HepG2 (cell line): Measurements from ENCODE around the gene ADGRG6. TPM values are rescaled to one million over a fixed set of nuclear protein-coding genes. Genes with fewer than 3 reads are reported as not detected.
A peak's percentile ranks its signal among the peaks of the same experiment; 100 is the strongest.

ENCODE experiments used
- ATAC-seq: fragments of 200-7000 bp; cut with Tn5 transposase; 3 replicates; pipeline ENCODE4 v1.9.1; 2020; ENCODE audit warnings: mild to moderate bottlenecking, moderate library complexity
- BruUV-seq: library from RNA; stranded (reverse); fragments of 400-500 nt; replicated peaks from 2 replicates; lab custom pipeline; 2021; lab: Mats Ljungman, UMichigan
- CTCF ChIA-PET: fragments of 300-600 bp; formaldehyde crosslinking; extraction: SDS; loops from one replicate; lab custom pipeline; 2021; ENCODE audit warnings: low total read pairs, inconsistent platforms, low intra/inter-chr PET ratio; lab: Yijun Ruan, JAX
- POLR2A ChIA-PET: fragments of 350-600 bp; sonication (Branson Sonifier 250); formaldehyde crosslinking; loops from one replicate; lab custom pipeline; 2020; ENCODE audit warnings: antibody characterized with exemption, inconsistent platforms; lab: Yijun Ruan, JAX
- DNase-seq: peaks from one replicate; pipeline ENCODE4 v3.0.0-alpha.2; 2015; ENCODE audit warnings: low spot score
- FAIRE-seq: peaks from 3 replicates; lab custom pipeline; 2011; peaks lifted over from hg19 to GRCh38; lab: Jason Lieb, UNC
- H2AFZ ChIP-seq: one replicate; pipeline ENCODE4 v1.6.1; 2011; ENCODE audit warnings: low read length, inconsistent platforms
- H3K27ac ChIP-seq: fragments of 300-600 bp; 3 replicates; pipeline ENCODE4 v1.8.0; 2011; ENCODE audit warnings: mixed run types, mild to moderate bottlenecking, mixed read lengths, low read length, inconsistent platforms; ENCODE audit not compliant: insufficient read depth; ENCODE audit errors: extremely low read length
- H3K27me3 ChIP-seq, 2 experiments: fragments of 200-600 bp in 1 of 2; 2 replicates in 1 of 2; 3 replicates in 1 of 2; pipeline versions ENCODE4 v1.6.0 to v1.8.0; 2011; ENCODE audit warnings: low read length in 2 of 2, mild to moderate bottlenecking in 2 of 2, moderate library complexity in 2 of 2, inconsistent platforms in 1 of 2; ENCODE audit not compliant: insufficient read depth in 2 of 2, control insufficient read depth in 1 of 2
- H3K36me3 ChIP-seq, 2 experiments: fragments of 200-600 bp in 1 of 2; replicated peaks in 1 of 2; 2 replicates in 1 of 2; 3 replicates in 1 of 2; pipeline versions ENCODE4 v1.5.1 to v1.8.0; 2011; ENCODE audit warnings: low read length in 2 of 2, inconsistent platforms in 1 of 2; ENCODE audit not compliant: insufficient read depth in 2 of 2, control insufficient read depth in 1 of 2
- H3K4me1 ChIP-seq: 2 replicates; pipeline ENCODE4 v1.5.1; 2012; ENCODE audit warnings: low read length, inconsistent platforms; ENCODE audit not compliant: insufficient read depth
- H3K4me2 ChIP-seq: 2 replicates; pipeline ENCODE4 v1.6.0; 2011; ENCODE audit warnings: low read depth, low read length, inconsistent platforms
- H3K4me3 ChIP-seq, 3 experiments: fragments of 200-600 bp in 1 of 3; sonication (generic), shearing (Covaris generic) in 1 of 3; replicated peaks in 1 of 3; 2 replicates each; pipeline ENCODE4 v1.5.1; 2011 to 2016; ENCODE audit warnings: low read length in 3 of 3, inconsistent platforms in 2 of 3, low read depth in 2 of 3, mild to moderate bottlenecking in 2 of 3, control low read depth in 1 of 3, mixed read lengths in 1 of 3; ENCODE audit not compliant: insufficient read depth in 1 of 3
- H3K79me2 ChIP-seq: one replicate; pipeline ENCODE4 v1.6.1; 2011; ENCODE audit warnings: low read length, inconsistent platforms; ENCODE audit not compliant: insufficient read depth
- H3K9ac ChIP-seq: 2 replicates; pipeline ENCODE4 v1.6.0; 2011; ENCODE audit warnings: mild to moderate bottlenecking, low read depth, low read length, inconsistent platforms; ENCODE audit not compliant: insufficient read depth
- H3K9me3 ChIP-seq: 2 replicates; pipeline ENCODE4 v1.5.1; 2012; ENCODE audit warnings: mild to moderate bottlenecking, low read length
- H4K20me1 ChIP-seq: 2 replicates; pipeline ENCODE4 v1.6.0; 2011; ENCODE audit warnings: inconsistent platforms, mild to moderate bottlenecking, low read length, moderate library complexity; ENCODE audit not compliant: insufficient read depth
- ARHGAP35 ChIP-seq: sonication (generic); formaldehyde crosslinking; IDR thresholded peaks from 2 replicates; pipeline ENCODE4 v1.9.0; 2022; ENCODE audit warnings: mild to moderate bottlenecking, inconsistent platforms, moderate library complexity, missing genetic modification reagents, borderline replicate concordance
- DMAP1 ChIP-seq: IDR thresholded peaks from 2 replicates; pipeline ENCODE4 v1.6.1; 2016
- ERF ChIP-seq: IDR thresholded peaks from 2 replicates; pipeline ENCODE4 v1.6.1; 2018; ENCODE audit warnings: missing biosample characterization, missing genetic modification reagents
- EZH2 ChIP-seq: conservative IDR thresholded peaks from 2 replicates; pipeline ENCODE4 v1.6.1; 2012; ENCODE audit warnings: mild to moderate bottlenecking, low read depth, low read length, moderate library complexity
- SIN3A ChIP-seq: IDR thresholded peaks from 2 replicates; pipeline ENCODE4 v1.6.1; 2011; ENCODE audit warnings: low read depth, mild to moderate bottlenecking, control low read depth, low read length, borderline replicate concordance
- ZNF24 ChIP-seq: fragments of 450-650 bp; IDR thresholded peaks from 2 replicates; pipeline ENCODE4 v1.6.1; 2017; ENCODE audit warnings: antibody characterized with exemption, mild to moderate bottlenecking
- ZNF562 ChIP-seq: sonication (generic); formaldehyde crosslinking; IDR thresholded peaks from 2 replicates; pipeline ENCODE4 v1.8.0; 2022; ENCODE audit warnings: missing genetic modification reagents, borderline replicate concordance
- ZNF567 ChIP-seq: sonication (generic); formaldehyde crosslinking; IDR thresholded peaks from 2 replicates; pipeline ENCODE4 v1.8.1; 2023; ENCODE audit warnings: mild to moderate bottlenecking, missing genetic modification reagents, borderline replicate concordance
- ZNF749 ChIP-seq: sonication (generic); formaldehyde crosslinking; IDR thresholded peaks from 2 replicates; pipeline ENCODE4 v1.8.0; 2022; ENCODE audit warnings: mild to moderate bottlenecking, missing genetic modification reagents, moderate library complexity, borderline replicate concordance
- WGBS: methylation state at CpG from one replicate; pipeline ENCODE4 v1.1.6; 2017; ENCODE audit warnings: low lambda C conversion rate; 5-methylcytosine and 5-hydroxymethylcytosine counted together
- in situ Hi-C: cut with HindIII; loops from 2 replicates; pipeline ENCODE4 v1.10.0; 2017; ENCODE audit warnings: low pct_unique_long_range_greater_than_20kb; ENCODE audit not compliant: extremely low pct_ligation_motif_present
- intact Hi-C: fragments of 100-400 bp; cut with micrococcal nuclease; formaldehyde crosslinking; loops from one replicate; pipeline ENCODE4 v1.10.0; 2022; ENCODE audit not compliant: unreplicated experiment
- polyA plus RNA-seq, 8 experiments: library from polyadenylated mRNA; depleted of rRNA in 3 of 8; stranded (reverse) in 7 of 8; unstranded in 1 of 8; fragments of >200 nt; fragmentation: Illumina TruSeq in 4 of 8; extraction: Trizol in 4 of 8; gene quantifications; 2 replicates each; pipeline versions ENCODE4 v1.2.1 to v1.2.3, GENCODE V29; 2011 to 2016; ENCODE audit warnings: low read depth in 4 of 8, missing spikeins in 1 of 8, mixed read lengths in 1 of 8; ENCODE audit not compliant: insufficient read depth in 1 of 8
- total RNA-seq, 5 experiments: library from RNA; depleted of rRNA; stranded (reverse); fragments of >200 nt; fragmentation: Illumina TruSeq; extraction: Trizol; gene quantifications; 2 replicates each; pipeline ENCODE4 v1.2.3, GENCODE V29; 2016; ENCODE audit warnings: low read depth in 1 of 5
- TF ChIP-seq, protein P1 (sequence below): fragments of 450-650 bp; IDR thresholded peaks from 2 replicates; pipeline ENCODE4 v1.6.1; 2016
- TF ChIP-seq, protein P2 (sequence below): sonication (generic); formaldehyde crosslinking; IDR thresholded peaks from 2 replicates; pipeline ENCODE4 v1.4.0; 2020; ENCODE audit warnings: missing genetic modification reagents
- TF ChIP-seq, protein P3 (sequence below): sonication (generic); formaldehyde crosslinking; IDR thresholded peaks from 2 replicates; pipeline ENCODE4 v1.5.0; 2020; ENCODE audit warnings: mild to moderate bottlenecking, missing genetic modification reagents, borderline replicate concordance

ADGRG6 gene
- total and polyA plus RNA-seq, 2 of the 13 experiments (the other 11 are each of a cell fraction or from before 2014, with no cell fraction given), result 129 to 249 TPM

- H3K4me3 ChIP-seq, result no peak overlapping the region
- no peak overlapping the region for H3K4me2 ChIP-seq
- H3K79me2 ChIP-seq, result no peaks in the 10 kb centered on the region
- intact Hi-C loops (no loop called here), in situ Hi-C loops (no loop called here)
- ATAC-seq (no peak), DNase-seq (no peak), FAIRE-seq (no peak)
- H3K4me1 ChIP-seq, result peaks cover 80% of the 10 kb centered on the region
- H2AFZ ChIP-seq, result no peak overlapping the region
- POLR2A ChIA-PET, result no interaction called here
- no peak overlapping the region for H3K27ac ChIP-seq
- H3K9ac ChIP-seq, result no peak overlapping the region
- no peaks in the 10 kb centered on the region for H4K20me1 ChIP-seq
- no peak for TF ChIP-seq ZNF24
- TF ChIP-seq ERF, result no peak
- TF ChIP-seq SIN3A, result no peak
- TF ChIP-seq EZH2, result no peak
- TF ChIP-seq ARHGAP35 (CRISPR knock-in tag), result no peak
- no peak for TF ChIP-seq ZNF567 (CRISPR knock-in tag)
- no peaks in the 10 kb centered on the region for H3K27me3 ChIP-seq
- H3K9me3 ChIP-seq, result no peaks in the 10 kb centered on the region
- no peaks in the 10 kb centered on the region for H3K36me3 ChIP-seq
- CTCF ChIA-PET, result no interaction called here
- no TSS peak for BruUV-seq
Measured at GRCh38 chr6:142262231-142262630, 39.6 kb upstream of the ADGRG6 start.

DNA sequence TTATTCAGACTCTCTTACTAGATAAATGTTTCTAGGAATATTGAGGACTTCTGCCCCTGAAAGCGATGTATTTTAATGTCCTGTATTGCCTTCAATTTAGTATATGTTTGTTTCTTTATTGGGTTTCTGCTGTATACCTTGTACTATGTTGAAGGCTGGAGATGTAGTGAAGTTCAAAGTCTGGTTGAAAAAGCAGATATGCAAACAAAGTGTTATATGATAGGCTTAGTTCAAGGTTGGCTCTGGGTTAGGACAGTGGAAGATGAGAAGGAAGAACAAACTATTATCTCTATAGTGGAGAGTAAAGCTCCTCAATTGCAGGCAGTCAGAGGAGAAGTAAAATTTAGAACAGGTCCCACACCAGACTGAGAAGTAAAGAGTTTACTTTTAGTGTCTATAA, 36.3 kb upstream of the ADGRG6 start:
- H2AFZ ChIP-seq, result no peak overlapping the region
- H3K9ac ChIP-seq, result 0 out of 2 replicates have a peak overlapping the region, but pooled peaks have one; percentile 2
- H3K79me2 ChIP-seq, result no peaks in the 10 kb centered on the region
- peak overlapping the region in 2 of 3 experiments; percentile 18 to 36; a peak in 1 of 6 replicates for H3K4me3 ChIP-seq
- H3K9me3 ChIP-seq, result no peaks in the 10 kb centered on the region
- ChIA-PET POLR2A (interaction anchor here (0.7 to 4.6 kb wide), 9 partner anchors 8 to 43 kb away, joined by 3 to 36 read pairs (median 8); partner anchors contain the start of gene ADGRG6), CTCF (no interaction called here)
- H3K4me1 ChIP-seq, result peaks cover 48% of the 10 kb centered on the region
- ATAC-seq, result peak; percentile 99
- H3K4me2 ChIP-seq, result peak overlapping the region; percentile 62
- intact Hi-C loops (loop anchor here (1.0 to 5.0 kb wide), 5 partner anchors 14 to 65 kb away; no protein-coding TSS in a partner anchor), in situ Hi-C loops (no loop called here)
- peak; percentile 96 for DNase-seq
- no TSS peak for BruUV-seq
- no peaks in the 10 kb centered on the region for H3K36me3 ChIP-seq
- peak; percentile 92 for FAIRE-seq
- H4K20me1 ChIP-seq, result no peaks in the 10 kb centered on the region
- H3K27me3 ChIP-seq, result no peaks in the 10 kb centered on the region
- WGBS, result 4% methylated on average over 1 of the region's 1 CpG
- peak overlapping the region; percentile 38 for H3K27ac ChIP-seq
- TF ChIP-seq, protein P1, sequence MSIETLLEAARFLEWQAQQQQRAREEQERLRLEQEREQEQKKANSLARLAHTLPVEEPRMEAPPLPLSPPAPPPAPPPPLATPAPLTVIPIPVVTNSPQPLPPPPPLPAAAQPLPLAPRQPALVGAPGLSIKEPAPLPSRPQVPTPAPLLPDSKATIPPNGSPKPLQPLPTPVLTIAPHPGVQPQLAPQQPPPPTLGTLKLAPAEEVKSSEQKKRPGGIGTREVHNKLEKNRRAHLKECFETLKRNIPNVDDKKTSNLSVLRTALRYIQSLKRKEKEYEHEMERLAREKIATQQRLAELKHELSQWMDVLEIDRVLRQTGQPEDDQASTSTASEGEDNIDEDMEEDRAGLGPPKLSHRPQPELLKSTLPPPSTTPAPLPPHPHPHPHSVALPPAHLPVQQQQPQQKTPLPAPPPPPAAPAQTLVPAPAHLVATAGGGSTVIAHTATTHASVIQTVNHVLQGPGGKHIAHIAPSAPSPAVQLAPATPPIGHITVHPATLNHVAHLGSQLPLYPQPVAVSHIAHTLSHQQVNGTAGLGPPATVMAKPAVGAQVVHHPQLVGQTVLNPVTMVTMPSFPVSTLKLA, result no peak
- TF ChIP-seq, protein P2, sequence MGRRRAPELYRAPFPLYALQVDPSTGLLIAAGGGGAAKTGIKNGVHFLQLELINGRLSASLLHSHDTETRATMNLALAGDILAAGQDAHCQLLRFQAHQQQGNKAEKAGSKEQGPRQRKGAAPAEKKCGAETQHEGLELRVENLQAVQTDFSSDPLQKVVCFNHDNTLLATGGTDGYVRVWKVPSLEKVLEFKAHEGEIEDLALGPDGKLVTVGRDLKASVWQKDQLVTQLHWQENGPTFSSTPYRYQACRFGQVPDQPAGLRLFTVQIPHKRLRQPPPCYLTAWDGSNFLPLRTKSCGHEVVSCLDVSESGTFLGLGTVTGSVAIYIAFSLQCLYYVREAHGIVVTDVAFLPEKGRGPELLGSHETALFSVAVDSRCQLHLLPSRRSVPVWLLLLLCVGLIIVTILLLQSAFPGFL (CRISPR knock-in tag), result no peak
- no peak for TF ChIP-seq ZNF562 (CRISPR knock-in tag)
- TF ChIP-seq, protein P3, sequence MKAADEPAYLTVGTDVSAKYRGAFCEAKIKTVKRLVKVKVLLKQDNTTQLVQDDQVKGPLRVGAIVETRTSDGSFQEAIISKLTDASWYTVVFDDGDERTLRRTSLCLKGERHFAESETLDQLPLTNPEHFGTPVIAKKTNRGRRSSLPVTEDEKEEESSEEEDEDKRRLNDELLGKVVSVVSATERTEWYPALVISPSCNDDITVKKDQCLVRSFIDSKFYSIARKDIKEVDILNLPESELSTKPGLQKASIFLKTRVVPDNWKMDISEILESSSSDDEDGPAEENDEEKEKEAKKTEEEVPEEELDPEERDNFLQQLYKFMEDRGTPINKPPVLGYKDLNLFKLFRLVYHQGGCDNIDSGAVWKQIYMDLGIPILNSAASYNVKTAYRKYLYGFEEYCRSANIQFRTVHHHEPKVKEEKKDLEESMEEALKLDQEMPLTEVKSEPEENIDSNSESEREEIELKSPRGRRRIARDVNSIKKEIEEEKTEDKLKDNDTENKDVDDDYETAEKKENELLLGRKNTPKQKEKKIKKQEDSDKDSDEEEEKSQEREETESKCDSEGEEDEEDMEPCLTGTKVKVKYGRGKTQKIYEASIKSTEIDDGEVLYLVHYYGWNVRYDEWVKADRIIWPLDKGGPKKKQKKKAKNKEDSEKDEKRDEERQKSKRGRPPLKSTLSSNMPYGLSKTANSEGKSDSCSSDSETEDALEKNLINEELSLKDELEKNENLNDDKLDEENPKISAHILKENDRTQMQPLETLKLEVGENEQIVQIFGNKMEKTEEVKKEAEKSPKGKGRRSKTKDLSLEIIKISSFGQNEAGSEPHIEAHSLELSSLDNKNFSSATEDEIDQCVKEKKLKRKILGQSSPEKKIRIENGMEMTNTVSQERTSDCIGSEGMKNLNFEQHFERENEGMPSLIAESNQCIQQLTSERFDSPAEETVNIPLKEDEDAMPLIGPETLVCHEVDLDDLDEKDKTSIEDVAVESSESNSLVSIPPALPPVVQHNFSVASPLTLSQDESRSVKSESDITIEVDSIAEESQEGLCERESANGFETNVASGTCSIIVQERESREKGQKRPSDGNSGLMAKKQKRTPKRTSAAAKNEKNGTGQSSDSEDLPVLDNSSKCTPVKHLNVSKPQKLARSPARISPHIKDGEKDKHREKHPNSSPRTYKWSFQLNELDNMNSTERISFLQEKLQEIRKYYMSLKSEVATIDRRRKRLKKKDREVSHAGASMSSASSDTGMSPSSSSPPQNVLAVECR, result peak; percentile 29; the same call in 1 of the 2 replicates
- TF ChIP-seq ZNF749, result no peak
- no peak; the same call in 1 of the 2 replicates for TF ChIP-seq DMAP1
